HG02884 (cell line): ENCODE measurements around the gene SLC29A3.

Experiments used
- ATAC-seq: cut with Tn5 transposase; IDR thresholded peaks from one replicate; pipeline ENCODE4 v1.9.1; 2021; ENCODE audit warnings: mild to moderate bottlenecking, moderate library complexity; ENCODE audit not compliant: unreplicated experiment

The SLC29A3 gene

DNA sequence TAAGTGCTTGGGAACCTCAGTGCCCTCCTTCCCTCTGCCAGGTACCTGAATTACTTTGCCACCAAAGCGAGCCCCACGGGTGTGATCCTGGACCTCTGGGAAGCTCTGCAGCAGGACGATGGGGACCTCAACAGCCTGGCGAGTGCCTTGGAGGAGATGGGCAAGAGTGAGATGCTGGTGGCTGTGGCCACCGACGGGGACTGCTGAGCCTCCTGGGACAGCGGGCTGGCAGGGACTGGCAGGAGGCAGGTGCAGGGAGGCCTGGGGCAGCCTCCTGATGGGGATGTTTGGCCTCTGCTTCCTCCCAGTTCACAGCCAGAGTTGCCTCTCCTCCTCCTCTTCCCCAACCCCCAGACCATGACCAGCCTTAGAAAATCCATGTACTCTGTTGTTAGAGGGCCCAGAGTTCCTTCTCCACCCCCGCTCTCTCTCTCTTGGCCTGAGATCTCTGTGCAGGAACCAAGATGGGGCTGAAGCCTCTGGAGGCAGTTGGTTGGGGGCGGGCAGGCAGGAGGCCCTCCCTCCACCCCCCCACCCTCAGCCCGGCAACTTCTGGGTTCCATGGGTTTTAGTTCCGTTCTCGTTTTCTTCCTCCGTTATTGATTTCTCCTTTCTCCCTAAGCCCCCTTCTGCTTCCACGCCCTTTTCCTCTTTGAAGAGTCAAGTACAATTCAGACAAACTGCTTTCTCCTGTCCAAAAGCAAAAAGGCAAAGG lies 19.8 kb upstream of the SLC29A3 start:
- no peak for ATAC-seq

GRCh38 chr10:71300555-71301370 lies 18.3 kb upstream of the SLC29A3 start:
- ATAC-seq: no peak

DNA sequence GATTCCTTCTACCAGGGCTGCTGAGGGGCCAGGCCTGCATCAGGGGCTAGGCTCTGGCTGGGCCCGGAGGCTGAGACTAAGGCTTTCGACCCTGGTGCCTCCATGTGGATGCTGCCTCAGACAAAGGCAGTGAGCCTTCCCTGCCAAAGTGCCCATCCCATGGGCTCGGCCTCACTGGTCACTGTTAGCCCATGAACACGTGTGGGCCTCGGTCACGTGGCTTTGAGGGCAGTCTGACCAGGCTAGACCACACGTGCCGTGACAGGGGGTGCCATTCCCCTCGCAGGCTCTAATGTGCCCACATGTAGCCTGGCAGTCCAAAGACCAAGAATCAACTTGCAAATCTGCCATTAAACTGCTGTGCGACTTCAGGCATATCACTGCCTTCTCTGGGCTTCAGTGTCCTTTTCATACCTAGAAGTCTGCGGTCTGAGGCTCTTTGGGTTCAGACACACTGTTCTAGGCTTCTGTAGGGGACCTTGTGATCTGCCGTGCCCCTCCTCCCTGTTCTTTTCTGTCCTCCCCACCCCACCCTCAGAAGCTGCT lies 17.6 kb upstream of the SLC29A3 start:
- no peak for ATAC-seq

DNA sequence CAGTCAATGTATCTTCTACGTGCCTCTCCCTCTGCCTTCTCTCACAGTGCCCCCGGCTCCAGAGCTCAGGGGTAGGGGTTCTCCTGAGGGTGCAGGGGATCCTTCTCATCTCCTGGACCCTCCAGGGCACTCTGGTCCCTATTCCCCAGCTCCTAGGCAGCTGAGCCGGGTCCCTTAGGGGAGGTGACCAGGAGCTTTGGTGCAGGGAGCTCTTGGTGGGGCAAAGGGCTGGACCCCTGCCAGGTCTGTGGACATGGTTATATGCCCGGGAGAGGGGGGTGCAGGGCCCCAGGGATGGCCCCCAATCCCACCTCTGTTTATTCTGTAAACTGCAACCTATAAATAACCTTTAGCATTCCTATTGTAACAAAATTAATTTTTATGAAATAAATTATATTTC lies 16.6 kb upstream of the SLC29A3 start:
- ATAC-seq: no peak

GRCh38 chr10:71302874-71303568 lies 16.0 kb upstream of the SLC29A3 start:
- no peak for ATAC-seq

GRCh38 chr10:71303569-71303907 lies 15.5 kb upstream of the SLC29A3 start:
- no peak for ATAC-seq

- no peak for ATAC-seq
Observed at GRCh38 chr10:71304914-71305313, 14.1 kb upstream of the SLC29A3 start.

DNA sequence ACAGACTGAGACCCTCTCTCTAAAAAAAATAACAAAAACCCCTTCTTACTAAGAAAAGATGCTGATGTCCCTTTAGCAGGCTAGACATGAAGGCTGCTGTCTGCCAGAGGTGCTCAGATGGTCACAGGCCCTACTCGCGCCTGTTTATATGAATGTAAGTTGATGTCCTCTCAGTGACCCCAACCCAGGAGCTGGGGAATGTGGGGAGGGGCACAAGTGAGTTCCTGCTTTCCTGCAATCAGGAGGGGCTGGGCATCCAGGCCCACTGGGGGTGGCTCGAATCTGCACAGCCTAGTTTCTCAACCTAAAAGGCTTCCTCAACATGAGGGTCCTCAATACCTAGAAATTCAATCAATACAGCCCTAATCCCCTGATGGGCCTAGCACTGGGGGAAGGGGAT lies 12.1 kb upstream of the SLC29A3 start:
- no peak for ATAC-seq

DNA sequence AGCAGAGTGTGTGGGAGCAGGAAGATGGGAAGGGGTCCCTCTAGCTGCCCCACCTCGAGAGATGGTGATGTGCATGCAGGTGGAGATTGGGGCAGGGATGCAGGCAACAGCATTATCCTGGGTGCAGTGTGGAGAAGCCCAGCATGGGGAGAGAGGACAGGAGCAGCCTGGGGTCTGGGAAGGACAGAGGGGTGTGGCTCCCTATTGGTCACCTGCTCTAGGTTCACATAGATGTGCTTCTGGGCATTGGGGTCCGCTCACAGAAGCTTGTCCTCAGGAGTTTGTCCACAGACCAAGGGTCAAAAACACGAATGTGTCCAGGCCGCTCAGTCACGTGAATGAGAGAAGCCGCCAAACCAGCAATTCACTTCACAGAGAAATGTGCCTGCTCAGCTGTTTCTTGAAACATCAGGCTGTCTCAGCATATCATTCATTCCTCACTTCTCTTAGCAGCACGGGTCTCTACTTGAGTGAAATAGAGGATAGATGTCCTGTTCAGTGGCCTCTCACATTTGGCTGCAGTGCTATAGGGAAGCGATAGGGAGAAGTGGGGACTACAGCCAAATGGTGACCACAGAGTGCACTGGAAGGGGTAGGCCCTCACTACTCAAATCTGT lies 11.5 kb upstream of the SLC29A3 start:
- ATAC-seq: no peak

GRCh38 chr10:71308244-71308643 lies 10.8 kb upstream of the SLC29A3 start:
- ATAC-seq: no peak

DNA sequence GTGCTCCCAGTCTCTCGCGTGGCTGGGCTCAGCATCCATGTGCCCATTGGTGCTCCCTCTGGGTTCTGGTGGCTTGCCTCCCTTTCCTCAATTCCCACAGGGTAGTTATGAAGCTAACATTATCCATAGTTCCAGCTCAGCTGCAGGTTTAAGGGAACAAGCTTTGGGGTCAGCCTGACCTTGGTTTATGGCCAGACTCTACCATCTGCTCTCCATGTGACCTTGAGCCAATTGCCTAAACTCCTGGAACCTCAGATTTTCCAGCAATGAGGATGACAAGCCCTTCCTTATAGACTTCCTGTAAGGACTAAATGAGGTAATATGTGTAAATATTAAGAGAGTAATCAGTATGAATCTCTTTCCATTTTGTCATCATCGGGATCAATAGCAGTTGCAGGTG lies 10.1 kb upstream of the SLC29A3 start:
- ATAC-seq: no peak

DNA sequence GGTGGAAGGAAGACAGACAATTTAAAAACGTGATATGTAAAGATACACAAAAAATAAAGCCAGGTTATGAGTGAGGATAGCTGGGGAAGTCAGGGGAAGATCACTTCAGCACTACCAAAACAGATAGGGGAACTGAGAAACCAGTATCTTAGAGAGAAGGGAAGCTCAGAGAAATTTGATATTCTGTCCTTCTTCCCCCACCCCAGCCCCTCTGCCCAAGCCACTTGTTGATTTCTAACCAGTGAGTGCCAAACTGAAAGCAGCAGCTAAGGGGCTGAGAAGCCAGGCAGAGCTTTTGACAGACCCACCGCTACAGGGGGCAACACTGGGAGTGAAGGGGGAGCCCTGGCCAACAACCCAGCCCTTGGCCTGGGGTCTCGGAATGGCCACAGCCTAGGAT lies 9.1 kb upstream of the SLC29A3 start:
- no peak for ATAC-seq

DNA sequence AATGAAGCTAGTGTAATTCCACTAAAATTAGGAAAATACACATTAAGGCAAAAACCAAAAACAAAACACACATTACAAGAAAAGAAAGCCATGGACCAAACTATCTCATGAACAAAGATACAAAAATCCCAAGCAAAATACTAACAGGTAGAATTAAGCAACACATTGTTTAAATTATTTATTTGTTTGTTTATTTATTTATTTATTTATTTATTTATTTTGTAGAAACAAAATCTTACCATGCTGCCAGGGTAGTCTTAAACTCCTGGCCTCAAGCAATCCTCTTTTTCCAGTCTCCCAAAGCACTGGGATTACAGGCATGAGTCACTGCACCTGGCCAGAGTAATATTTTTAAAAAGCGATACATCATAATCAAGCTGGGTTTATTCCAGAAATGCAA lies 6.8 kb upstream of the SLC29A3 start:
- ATAC-seq: no peak

DNA sequence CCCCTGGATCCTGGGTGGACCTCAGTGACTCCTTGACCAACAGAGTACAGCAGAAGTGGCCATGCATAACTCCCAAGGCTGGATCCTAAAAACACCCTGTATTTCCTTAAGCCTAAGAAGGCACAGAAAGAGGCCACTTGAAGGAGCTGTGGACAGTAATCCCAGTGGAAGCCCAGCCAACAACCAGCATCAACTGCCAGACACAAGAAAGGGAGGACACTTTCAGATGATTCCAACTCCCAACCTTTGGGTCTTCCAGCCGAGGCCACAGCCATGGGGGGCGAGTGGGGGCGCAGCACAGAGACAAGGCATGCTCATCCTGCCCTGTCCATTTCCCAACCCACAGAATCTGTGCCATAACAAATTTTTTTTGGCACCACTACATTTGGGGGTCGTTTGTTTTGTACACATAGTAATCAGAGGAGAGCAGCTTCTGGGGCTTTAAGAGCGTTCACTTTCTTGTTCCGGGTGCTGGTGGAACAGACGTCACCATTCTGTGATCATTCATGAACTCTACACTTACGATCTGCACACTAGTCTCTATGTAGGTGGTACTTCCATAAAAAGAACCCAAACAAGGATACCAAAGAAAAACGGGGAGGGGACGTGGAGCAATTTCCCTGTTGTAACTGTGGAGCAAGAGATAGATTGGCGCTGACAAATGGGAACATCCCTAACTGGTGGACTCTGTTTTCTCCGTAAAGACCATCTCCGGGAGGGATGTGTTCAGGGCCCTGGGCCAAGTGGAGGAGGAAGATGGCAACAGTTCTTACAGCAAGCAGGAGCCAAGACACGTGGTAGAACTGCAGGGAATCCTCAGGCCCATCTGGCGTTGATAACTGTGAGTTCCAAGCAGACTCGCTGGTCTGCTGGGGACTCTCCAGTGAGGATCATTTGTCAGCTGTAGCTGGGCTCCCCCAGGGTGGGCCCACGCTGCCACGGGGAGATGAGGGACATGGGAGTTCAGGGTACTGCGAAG lies 6.0 kb upstream of the SLC29A3 start:
- ATAC-seq: no peak

DNA sequence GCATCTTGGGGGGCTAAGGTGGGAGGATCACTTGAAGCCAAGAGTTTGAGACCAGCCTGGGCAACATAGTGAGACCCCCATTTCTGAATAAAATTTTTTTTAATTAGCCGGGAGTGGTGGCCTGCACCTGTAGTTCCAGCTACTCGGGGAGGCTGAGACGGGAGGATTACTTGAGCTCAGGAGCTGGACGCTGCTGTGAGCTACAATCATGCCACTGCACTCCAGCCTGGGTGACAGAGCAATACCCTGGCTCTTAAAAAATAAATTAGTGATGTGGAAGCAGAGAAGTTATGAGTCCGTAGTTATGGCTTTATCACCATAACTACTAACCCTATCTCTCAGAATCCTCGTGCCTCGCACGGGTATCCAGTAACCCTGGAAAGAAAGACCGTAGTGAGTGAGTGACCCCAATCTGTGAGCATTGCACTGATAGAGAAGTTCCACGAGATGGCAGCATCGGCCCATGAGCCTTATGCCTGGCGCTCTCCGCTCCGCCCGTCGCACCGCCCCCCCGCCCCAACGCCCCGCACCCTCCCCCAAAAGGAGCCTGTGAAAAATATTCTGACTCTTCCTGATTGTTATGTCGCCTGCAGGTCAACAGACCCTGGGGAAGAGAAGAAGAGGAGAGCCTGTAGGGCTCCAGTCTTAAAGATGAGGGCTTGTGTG lies 4.9 kb upstream of the SLC29A3 start:
- no peak for ATAC-seq

DNA sequence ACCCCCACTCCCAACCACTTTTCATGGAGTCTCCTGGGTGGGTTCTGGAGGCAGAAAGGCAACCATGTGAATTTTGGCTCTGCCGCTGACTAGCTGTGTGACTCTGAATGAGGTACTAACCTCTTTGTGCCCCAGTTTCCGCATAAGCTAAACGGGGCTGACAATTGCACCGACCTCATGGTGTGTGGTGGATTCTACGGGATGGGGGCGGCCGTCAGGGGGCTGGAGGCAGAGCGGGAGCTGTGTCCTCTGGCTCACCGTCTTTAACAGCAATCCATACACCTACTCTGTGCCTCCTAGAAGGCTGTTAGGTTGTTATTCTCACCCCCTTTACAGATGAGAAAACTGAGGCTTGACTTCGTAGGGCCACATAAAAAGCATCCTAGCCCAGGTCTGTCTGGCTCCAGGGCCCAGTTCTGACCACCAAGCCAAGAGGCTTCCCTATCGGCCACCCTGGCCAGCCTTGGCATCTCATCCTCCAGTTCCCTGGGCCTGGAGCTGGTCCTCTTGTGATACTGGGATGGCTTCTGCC lies 4.3 kb upstream of the SLC29A3 start:
- no peak for ATAC-seq

GRCh38 chr10:71316056-71316785 lies 2.8 kb upstream of the SLC29A3 start:
- no peak for ATAC-seq

DNA sequence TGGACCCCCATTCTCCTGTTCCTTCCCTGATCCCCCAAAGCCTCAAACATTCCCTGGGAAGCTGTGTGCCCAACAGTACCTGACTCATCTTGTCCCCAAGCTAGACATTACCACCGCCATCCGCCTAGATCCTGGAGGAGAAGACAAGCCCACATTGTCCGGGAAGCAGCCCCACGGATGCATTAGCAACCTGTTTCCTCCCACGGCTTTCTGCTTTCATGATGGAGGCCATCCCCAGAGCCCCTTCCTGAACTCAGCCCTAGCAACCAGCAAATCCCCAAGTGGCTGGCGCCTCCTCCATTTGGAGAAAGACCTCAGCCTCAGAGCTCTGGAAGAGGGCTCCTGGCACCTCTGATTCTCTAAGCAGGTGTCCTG lies 2.3 kb upstream of the SLC29A3 start:
- ATAC-seq: no peak

DNA sequence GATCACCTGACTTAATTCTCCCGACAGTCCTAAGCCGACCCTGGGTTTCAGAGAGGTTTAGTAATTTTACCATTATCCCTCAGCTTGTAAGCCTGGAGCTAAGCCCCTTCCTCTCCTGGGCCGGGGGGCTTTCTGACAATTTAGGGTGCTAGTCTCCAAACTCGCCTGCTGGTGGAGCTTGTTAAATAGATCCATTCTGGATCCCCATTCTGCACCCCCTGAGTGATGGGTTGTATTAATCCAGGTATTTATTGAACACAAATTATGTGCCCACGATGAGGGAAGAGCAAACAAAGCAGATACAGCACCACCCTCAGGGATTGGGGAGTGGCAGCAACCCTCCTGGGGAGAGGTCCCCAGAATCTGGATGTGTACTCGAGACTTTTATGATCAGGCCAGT lies 1.3 kb upstream of the SLC29A3 start:
- ATAC-seq: no peak
